ENCODE measurements around the gene LRP6.
"Not testable (repeated sequence)": the region's sequence is repeated elsewhere in the genome, so short reads cannot be mapped to it uniquely, and the experiment has no call there.

Gene LRP6

DNA sequence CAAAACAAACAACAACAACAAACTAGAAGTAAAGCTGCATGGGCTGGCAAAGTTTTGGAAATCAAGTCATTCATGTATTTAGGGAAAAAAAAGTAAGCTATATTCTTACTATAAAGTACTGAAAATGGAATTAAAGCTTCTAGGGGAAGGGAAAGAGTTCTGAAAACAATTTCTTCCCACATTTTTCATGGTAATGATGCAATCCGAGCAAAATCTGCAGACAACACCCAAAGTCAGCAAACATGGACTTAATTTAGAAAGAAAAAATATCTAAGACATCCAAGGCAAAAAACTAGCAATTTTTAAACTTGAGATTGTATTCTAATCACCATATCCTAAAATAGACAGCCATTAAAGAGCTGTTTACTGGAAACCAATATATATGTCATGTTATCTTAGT is 86.3 kb downstream of the LRP6 start:
- no peak for DNase-seq (ENCODE audit: low spot score)

GRCh38 chr12:12180136-12180535 is 86.7 kb downstream of the LRP6 start:
- DNase-seq (ENCODE audit: low spot score) = no peak

GRCh38 chr12:12178559-12178958 is 88.3 kb downstream of the LRP6 start:
- DNase-seq (ENCODE audit: low spot score) = no peak

- no peak for DNase-seq (ENCODE audit: low spot score)
Measured at GRCh38 chr12:12176402-12176801, 90.4 kb downstream of the LRP6 start.

- no peak for DNase-seq (ENCODE audit: low spot score)
Measured at GRCh38 chr12:12171991-12172511, 94.8 kb downstream of the LRP6 start.

- DNase-seq (ENCODE audit: low spot score) = no peak
Measured at GRCh38 chr12:12167847-12168246, 99.0 kb downstream of the LRP6 start.

GRCh38 chr12:12166751-12167150 is 100.1 kb downstream of the LRP6 start:
- DNase-seq (ENCODE audit: low spot score) = no peak

DNA sequence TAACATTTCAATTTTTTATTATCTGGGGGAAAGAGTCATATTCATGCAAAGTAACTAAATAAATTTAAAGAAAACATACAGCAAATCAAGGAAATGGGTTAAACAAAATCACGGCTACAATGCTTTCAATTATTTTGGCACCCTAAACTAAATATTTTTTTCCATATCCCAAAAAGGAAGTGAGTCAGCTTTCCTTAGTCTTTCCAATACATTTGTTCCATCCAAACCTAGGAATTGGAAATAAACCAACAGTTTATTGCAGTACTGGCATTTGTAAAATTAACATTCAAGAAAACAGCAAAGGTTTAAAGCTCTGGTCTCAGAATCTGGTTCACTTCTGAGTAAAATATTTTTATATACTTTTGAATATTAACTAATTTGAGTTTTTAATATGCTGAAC is 106.9 kb downstream of the LRP6 start:
- no peak for DNase-seq (ENCODE audit: low spot score)

DNA sequence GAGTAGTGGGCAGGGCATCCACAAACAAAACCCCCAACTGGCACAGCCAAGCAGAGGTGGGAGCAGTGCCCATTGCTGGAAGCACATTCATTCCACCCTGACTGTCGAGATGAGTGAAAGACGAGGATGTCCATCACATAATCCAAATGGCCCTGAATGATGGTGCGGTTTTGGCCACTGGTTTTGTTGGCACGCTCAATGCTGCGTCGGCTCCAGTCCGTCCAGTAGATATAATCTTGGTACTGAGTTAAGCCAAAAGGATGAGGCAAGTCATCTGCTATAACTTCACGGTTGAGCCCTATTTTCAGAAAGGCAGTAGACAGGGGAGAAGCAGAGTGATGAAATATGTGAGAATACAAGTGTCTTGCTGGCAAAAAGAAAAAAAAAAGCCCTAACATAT is 108.0 kb downstream of the LRP6 start:
- no peak for DNase-seq (ENCODE audit: low spot score)

DNA sequence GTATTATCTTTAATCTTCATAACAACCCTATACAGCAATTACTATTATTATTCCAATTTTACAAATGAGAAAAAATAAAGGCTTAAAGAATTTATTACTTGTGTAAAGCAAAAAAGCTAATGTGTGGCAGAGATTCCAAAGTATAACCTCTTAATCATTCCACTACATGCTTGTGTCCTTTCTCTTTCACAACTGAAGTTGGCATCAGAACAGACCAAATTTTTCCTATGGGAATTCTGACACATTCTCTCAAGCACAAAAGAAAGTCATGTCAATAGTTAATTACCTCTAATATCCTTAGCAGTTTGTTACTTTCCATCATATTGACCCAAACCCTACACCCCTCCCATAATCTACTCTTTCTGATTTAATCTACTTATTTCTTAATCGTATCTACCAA is 109.4 kb downstream of the LRP6 start:
- no peak for DNase-seq (ENCODE audit: low spot score)

GRCh38 chr12:12156828-12157227 is 110.0 kb downstream of the LRP6 start:
- no peak for DNase-seq (ENCODE audit: low spot score)

DNA sequence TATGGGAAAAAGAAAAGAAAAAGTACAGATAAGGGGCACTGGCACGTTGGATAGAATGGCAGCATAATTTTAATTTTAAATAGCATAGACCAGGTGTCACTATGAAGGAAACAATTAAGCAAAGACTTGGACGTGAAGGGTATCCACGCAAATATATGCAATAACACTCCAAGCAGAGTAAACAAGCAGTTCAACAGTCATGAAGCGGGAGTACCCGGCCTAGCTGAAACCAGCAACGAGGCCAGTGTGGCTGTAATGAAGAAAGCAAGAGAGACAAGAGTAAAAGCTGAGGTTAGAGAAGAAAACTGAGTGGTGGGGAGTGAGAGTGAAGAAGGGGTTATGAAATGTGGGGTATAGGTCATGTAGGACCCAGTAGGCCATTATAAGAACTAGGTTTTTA is 110.7 kb downstream of the LRP6 start:
- no peak for DNase-seq (ENCODE audit: low spot score)

- no peak for DNase-seq (ENCODE audit: low spot score)
Measured at GRCh38 chr12:12153596-12153995, 113.2 kb downstream of the LRP6 start.

DNA sequence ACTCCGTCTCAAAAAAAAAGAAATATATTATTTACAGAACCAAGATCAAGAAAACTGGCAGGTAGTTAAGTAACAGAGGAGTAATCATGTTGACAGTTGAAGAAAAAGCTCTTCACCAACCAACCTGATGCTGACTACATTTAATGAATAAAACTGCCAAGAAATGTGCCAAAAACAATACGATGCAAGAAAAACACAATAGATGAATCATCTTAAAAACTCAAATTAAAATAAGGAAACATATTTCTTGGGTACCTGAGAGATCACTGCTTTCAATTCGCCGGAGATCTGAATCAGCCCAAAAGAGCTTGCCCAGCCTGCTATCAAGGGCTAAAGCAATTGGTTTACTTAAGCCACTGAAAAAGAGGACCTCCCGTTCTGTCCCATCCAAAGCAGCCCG is 119.7 kb downstream of the LRP6 start:
- DNase-seq (ENCODE audit: low spot score) = no peak

DNA sequence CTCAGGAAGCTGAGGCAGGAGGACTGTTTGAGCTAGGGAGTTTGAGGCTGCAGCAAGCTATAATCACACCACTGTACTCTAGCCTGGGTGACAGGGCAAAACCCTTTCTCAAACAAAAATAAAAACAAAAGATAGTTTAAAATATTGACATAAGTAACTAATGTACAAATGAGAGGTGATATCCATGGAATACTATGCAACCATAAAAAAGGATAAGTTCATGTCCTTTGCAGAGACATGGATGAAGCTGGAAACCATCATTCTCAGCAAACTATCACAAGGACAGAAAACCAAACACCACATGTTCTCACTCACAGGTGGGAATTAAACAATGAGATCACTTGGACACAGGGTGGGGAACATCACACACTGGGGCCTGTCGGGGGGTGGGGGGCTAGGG is 122.3 kb downstream of the LRP6 start:
- not testable (repeated sequence) for DNase-seq (ENCODE audit: low spot score)

- no peak for DNase-seq (ENCODE audit: low spot score)
Measured at GRCh38 chr12:12141000-12141399, 125.8 kb downstream of the LRP6 start.

DNA sequence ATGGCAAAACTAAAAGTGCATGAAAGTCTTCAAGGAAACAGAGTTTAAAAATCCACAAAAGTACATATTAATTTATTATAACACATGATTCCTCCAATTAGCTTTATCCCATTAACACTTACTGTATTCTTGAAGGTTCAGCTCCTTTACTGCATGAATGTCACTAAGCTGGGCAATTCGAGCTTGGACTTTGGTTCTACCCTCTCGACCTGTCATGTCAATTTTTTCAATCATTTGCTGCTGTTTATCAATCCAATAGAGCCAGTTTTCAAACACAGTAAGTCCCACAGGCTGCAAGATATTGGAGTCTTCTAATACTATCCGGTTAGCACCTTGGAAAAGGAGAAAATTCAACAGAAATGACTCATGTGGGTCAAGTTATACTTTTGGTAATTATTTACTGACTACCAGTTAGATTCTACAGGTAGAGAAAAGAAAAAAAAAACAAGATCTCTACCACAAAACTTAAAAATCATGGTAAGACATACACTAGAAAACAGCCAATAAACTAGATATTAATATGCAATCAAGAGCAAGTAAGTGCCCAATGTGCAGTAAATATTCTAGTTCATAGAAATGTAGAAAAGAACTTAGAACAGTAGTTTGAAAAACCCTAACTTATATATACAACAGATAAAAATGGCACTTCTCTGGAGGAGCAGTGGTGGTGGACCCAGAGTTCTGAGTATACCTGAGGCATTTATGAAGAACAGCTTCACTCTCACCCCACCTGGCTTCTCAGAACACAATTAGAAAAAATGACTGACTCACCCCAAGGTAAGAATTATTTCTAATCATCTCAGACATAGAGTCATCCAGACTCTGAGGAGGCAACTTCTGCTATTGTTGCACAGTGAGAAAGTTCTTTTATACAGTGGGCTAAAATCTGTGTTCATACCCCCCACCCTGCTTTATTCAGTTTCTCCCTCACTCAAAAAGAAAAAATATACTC is 128.4 kb downstream of the LRP6 start:
- no peak for DNase-seq (ENCODE audit: low spot score)

- DNase-seq (ENCODE audit: low spot score) = no peak
Measured at GRCh38 chr12:12133785-12134184, 133.1 kb downstream of the LRP6 start.

DNA sequence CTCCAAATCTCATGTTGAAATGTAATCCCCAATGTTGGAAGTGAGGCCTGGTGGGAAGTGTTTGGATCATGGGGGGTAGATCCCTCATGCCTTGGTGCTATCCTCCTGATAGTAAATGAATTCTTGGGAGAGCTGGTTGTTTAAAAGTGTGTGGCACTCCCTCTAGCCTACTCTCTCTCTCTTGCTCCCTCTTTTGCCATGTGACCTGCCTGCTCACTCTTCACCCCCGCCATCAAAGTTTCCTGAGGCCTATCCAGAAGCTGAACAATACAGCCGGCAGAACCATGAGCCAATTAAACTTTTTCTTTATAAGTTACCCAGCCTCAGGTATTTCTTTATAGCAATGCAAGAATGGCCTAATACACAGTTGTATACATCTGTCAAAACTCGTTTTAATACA is 133.6 kb downstream of the LRP6 start:
- no peak for DNase-seq (ENCODE audit: low spot score)

GRCh38 chr12:12128670-12129069 is 138.2 kb downstream of the LRP6 start:
- DNase-seq (ENCODE audit: low spot score) = no peak

GRCh38 chr12:12127304-12127703 is 139.5 kb downstream of the LRP6 start:
- no peak for DNase-seq (ENCODE audit: low spot score)

GRCh38 chr12:12126551-12126950 is 140.3 kb downstream of the LRP6 start:
- no peak for DNase-seq (ENCODE audit: low spot score)

DNA sequence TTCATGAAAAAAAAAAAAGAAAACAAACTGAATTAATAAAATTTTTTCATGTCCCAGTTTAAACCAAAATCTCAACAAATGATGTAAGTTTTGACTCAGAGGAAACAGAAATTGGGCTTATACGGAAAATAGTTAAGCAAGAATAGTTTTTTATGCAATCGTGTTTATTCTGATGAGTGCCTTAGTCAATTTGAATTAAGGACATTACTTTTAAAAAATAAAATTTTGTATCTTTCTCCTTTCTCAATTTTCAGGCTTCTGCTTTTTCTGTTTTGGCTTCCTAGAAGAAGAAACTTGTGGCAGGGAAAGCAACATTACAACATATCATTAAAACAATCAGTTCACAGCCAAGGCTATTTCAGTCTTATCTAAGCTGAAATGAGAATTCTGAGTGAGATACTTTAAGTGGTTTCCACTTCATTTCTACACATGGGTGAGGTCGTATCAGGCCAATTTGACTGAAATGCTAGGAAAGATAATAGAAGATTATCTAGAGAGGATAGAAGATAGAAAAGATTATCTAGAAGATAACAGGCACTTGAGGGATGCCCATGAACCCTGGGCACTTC is 143.7 kb downstream of the LRP6 start:
- no peak for DNase-seq (ENCODE audit: low spot score)
